Loucy (cell line): ENCODE measurements around the gene YIF1B.

Experiments
- H2AFZ ChIP-seq: fragments of 200-600 bp; sonication (generic); 2 replicates; pipeline ENCODE4 v1.6.0; 2016; ENCODE audit warnings: antibody characterized with exemption, mild to moderate bottlenecking, low read length, moderate library complexity
- H3F3A ChIP-seq: fragments of 200-600 bp; 2 replicates; pipeline ENCODE4 v1.6.0; 2016; ENCODE audit warnings: antibody characterized with exemption, low read depth, mild to moderate bottlenecking
- H3K27me3 ChIP-seq: fragments of 200-600 bp; sonication (generic); 2 replicates; pipeline ENCODE4 v1.6.1; 2014; ENCODE audit warnings: low read length, mild to moderate bottlenecking; ENCODE audit not compliant: insufficient read depth, poor library complexity, severe bottlenecking
- H3K36me3 ChIP-seq: fragments of 200-600 bp; sonication (generic); 2 replicates; pipeline ENCODE4 v1.6.1; 2016; ENCODE audit warnings: low read length; ENCODE audit not compliant: insufficient read depth
- H3K4me1 ChIP-seq: fragments of 200-600 bp; sonication (generic); 2 replicates; pipeline ENCODE4 v1.5.1; 2014; ENCODE audit warnings: low read length, mild to moderate bottlenecking; ENCODE audit not compliant: insufficient read depth, poor library complexity, severe bottlenecking
- H3K4me2 ChIP-seq: fragments of 200-600 bp; sonication (generic); 2 replicates; pipeline ENCODE4 v1.6.0; 2014; ENCODE audit warnings: antibody characterized with exemption, low read length, low read depth, mild to moderate bottlenecking; ENCODE audit not compliant: poor library complexity, severe bottlenecking
- H3K4me3 ChIP-seq: fragments of 200-600 bp; sonication (generic); 2 replicates; pipeline ENCODE4 v1.5.1; 2014; ENCODE audit warnings: low read length, mild to moderate bottlenecking, mixed read lengths; ENCODE audit not compliant: poor library complexity, severe bottlenecking
- H3K79me2 ChIP-seq: fragments of 200-600 bp; sonication (generic); 2 replicates; pipeline ENCODE4 v1.6.1; 2014; ENCODE audit warnings: low read length; ENCODE audit not compliant: insufficient read depth
- H3K9ac ChIP-seq: fragments of 200-600 bp; sonication (generic); 2 replicates; pipeline ENCODE4 v1.6.0; 2014; ENCODE audit warnings: mild to moderate bottlenecking, low read depth, low read length, moderate library complexity; ENCODE audit not compliant: poor library complexity, severe bottlenecking
- H3K9me2 ChIP-seq: fragments of 200-600 bp; sonication (generic); replicated peaks from 2 replicates; pipeline ENCODE4 v1.6.1; 2016; ENCODE audit warnings: low read depth, low read length, mixed read lengths
- H3K9me3 ChIP-seq: fragments of 200-600 bp; sonication (generic); 2 replicates; pipeline ENCODE4 v1.6.1; 2014; ENCODE audit warnings: mild to moderate bottlenecking, antibody characterized with exemption, low read length, low read depth; ENCODE audit not compliant: insufficient read depth
- H4K20me1 ChIP-seq: fragments of 200-600 bp; sonication (generic); 2 replicates; pipeline ENCODE4 v1.6.0; 2014; ENCODE audit warnings: antibody characterized with exemption, low read length, mild to moderate bottlenecking; ENCODE audit not compliant: insufficient read depth, poor library complexity, severe bottlenecking
- EZH2phosphoT487 ChIP-seq: fragments of 200-600 bp; IDR thresholded peaks from 2 replicates; pipeline ENCODE4 v1.6.1; 2018; ENCODE audit warnings: antibody characterized with exemption, mild to moderate bottlenecking, moderate library complexity, borderline replicate concordance
- TF ChIP-seq, protein P1 (sequence below): fragments of 200-600 bp; sonication (generic); conservative IDR thresholded peaks from 2 replicates; pipeline ENCODE4 v1.5.1; 2014; ENCODE audit warnings: mild to moderate bottlenecking, antibody characterized with exemption, low read length

The YIF1B gene

DNA sequence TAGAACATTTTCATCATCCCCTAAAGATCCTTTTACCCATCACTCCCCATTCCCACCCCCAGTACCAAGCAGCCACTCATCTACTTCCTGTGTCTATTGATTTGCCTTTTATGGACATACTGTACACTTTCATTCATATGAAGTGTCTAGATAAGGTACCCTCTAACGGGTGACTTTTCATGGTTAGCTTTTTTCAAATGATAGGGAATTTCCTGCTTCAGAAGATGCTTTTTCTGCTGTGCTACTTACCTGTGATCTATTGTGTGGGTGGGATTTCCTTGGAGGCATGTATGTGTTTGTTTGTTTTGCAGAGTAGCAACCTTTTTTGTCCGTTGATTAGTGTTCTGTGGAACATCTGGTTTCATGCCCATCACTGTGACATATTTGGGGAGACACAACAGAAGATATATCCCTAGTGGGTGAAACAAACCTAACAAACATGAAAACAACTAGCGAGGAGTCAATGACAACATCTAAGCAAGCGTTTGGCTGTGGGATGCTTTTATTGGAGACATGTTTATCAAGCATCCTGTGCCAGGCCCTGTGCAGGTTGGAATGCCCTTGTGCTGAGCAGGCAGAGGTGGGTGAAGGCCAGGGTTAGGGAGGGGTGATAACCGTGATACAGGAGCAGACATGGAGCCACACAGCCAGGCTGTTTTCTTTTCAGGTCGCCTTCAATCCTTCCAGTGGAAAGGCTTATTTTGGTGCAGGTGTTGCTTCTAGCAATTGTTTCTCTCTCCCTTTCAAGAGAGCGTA is 33.8 kb downstream of the YIF1B start:
- H3K9ac ChIP-seq = peak overlapping the region; percentile 16
- H2AFZ ChIP-seq = no peak overlapping the region
- peaks cover 13% of the 10 kb centered on the region for H4K20me1 ChIP-seq
- H3F3A ChIP-seq = no peaks in the 10 kb centered on the region
- H3K36me3 ChIP-seq = peaks cover 42% of the 10 kb centered on the region; the same call in 1 of the 2 replicates
- peaks cover 68% of the 10 kb centered on the region for H3K79me2 ChIP-seq
- H3K4me1 ChIP-seq = peaks cover 20% of the 10 kb centered on the region
- H3K4me2 ChIP-seq = peak overlapping the region; percentile 34
- no peaks in the 10 kb centered on the region for H3K9me3 ChIP-seq
- H3K4me3 ChIP-seq = peak overlapping the region; percentile 21
- TF ChIP-seq, protein P1, sequence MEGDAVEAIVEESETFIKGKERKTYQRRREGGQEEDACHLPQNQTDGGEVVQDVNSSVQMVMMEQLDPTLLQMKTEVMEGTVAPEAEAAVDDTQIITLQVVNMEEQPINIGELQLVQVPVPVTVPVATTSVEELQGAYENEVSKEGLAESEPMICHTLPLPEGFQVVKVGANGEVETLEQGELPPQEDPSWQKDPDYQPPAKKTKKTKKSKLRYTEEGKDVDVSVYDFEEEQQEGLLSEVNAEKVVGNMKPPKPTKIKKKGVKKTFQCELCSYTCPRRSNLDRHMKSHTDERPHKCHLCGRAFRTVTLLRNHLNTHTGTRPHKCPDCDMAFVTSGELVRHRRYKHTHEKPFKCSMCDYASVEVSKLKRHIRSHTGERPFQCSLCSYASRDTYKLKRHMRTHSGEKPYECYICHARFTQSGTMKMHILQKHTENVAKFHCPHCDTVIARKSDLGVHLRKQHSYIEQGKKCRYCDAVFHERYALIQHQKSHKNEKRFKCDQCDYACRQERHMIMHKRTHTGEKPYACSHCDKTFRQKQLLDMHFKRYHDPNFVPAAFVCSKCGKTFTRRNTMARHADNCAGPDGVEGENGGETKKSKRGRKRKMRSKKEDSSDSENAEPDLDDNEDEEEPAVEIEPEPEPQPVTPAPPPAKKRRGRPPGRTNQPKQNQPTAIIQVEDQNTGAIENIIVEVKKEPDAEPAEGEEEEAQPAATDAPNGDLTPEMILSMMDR = no peak
- no peak for TF ChIP-seq EZH2phosphoT487
- H3K9me2 ChIP-seq = no peaks in the 10 kb centered on the region
- no peaks in the 10 kb centered on the region for H3K27me3 ChIP-seq

DNA sequence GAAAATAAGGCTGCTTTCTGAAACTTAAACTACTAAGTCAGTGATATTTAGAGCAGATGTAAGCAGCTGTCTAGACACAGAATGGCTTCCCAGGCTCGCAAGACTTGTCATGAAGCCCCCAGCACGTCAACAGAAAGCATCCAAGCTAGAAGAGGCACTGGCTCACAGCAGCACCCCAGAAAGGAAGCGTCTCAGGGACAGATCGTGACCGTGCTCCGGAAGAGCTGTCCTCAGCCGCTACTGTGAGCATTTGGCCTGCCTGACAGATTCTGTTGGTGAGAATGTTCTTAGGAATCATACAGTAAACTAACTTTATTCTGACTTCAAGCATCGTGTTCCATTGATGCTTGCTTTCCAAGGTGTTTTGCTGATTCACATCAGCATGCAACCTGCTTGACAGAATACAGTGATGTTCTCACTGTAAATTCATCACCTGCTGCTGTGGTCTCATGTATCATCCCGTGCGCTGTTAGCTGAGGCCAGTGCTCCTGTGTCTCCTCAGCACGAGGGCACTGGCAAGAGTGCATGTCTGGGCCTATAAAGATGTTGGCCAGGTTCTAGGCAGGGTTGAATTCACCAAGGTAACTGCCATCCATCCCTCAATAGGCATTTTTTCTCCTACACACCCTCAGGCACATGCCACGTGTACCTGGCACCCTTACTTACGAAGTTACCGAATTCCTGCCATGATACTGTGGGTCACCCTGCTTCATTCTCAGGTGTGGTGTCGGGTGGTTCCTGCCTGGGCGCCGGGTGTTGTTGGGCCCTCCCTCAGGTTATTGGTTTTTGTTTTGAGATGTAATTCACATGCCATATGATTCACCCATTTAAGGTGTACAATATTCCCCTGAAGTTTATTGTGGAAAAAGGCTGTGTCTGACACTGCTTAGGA is 35.5 kb downstream of the YIF1B start:
- H3K9me3 ChIP-seq = no peaks in the 10 kb centered on the region
- H3K27me3 ChIP-seq = no peaks in the 10 kb centered on the region
- H3K36me3 ChIP-seq = peaks cover 27% of the 10 kb centered on the region; the same call in 1 of the 2 replicates
- H3K9ac ChIP-seq = no peak overlapping the region
- peaks cover 80% of the 10 kb centered on the region for H3K79me2 ChIP-seq
- peaks cover 20% of the 10 kb centered on the region for H3K4me1 ChIP-seq
- H3F3A ChIP-seq = no peaks in the 10 kb centered on the region
- H3K9me2 ChIP-seq = no peaks in the 10 kb centered on the region
- no peak overlapping the region for H3K4me2 ChIP-seq
- no peak overlapping the region for H3K4me3 ChIP-seq
- TF ChIP-seq EZH2phosphoT487 = no peak
- TF ChIP-seq, protein P1 = no peak
- H2AFZ ChIP-seq = no peak overlapping the region
- H4K20me1 ChIP-seq = peaks cover 13% of the 10 kb centered on the region

DNA sequence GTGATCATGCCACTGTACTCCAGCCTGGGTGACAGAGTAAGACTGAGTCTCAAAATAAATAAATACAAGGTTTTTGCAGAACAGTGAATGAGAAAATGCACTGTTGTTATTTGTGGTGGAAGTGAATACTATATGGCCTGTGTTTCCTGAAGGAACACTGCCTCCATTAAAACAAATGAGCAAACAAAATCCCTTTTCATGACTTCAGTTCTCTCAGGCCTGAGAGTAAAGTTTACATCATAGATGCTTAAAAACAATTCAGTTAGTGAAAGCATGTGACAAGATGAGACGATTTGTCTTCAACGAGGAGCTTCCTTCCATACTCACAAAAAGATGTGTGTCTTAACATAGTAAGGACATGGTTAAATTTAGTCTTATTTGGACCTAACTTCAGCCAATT is 37.0 kb downstream of the YIF1B start:
- H3K4me1 ChIP-seq = peaks cover 20% of the 10 kb centered on the region
- peaks cover 14% of the 10 kb centered on the region; the same call in 1 of the 2 replicates for H3K36me3 ChIP-seq
- H2AFZ ChIP-seq = no peak overlapping the region
- peaks cover 91% of the 10 kb centered on the region for H3K79me2 ChIP-seq
- TF ChIP-seq, protein P1 = no peak
- TF ChIP-seq EZH2phosphoT487 = no peak
- no peak overlapping the region for H3K4me2 ChIP-seq
- no peaks in the 10 kb centered on the region for H3K9me2 ChIP-seq
- no peak overlapping the region for H3K4me3 ChIP-seq
- no peak overlapping the region for H3K9ac ChIP-seq
- H3F3A ChIP-seq = no peaks in the 10 kb centered on the region
- H4K20me1 ChIP-seq = peaks cover 26% of the 10 kb centered on the region
- no peaks in the 10 kb centered on the region for H3K27me3 ChIP-seq
- H3K9me3 ChIP-seq = no peaks in the 10 kb centered on the region
